ENCODE measurements around the gene C19orf81. TPM values are rescaled to one million over a fixed set of nuclear protein-coding genes. Genes with fewer than 3 reads are reported as not detected.

C19orf81 gene
- total RNA-seq (2012; rRNA removed) (not detected in 2 replicates), polyA plus RNA-seq (2012; rRNA removed) (0.31 and 1.1 TPM in 2 replicates), Bru-seq, nascent RNA (percentile 18 among the genes with signal in this experiment), BruChase-seq, experiment 1, labeled RNA remaining after a 6-hour chase (percentile 7 among the genes with signal in this experiment), BruChase-seq, experiment 2, labeled RNA remaining after a 2-hour chase (not detected)
- polyA plus RNA-seq (2012; cell fraction: cytosol; rRNA removed), result 0.70 and 0.97 TPM in 2 replicates
- polyA plus RNA-seq (2012; cell fraction: nucleus; rRNA removed; ENCODE audit: low replicate concordance), result 0.83 TPM in 1 of 2 replicates, not detected in the other
- long read RNA-seq, result 0 reads

DNA sequence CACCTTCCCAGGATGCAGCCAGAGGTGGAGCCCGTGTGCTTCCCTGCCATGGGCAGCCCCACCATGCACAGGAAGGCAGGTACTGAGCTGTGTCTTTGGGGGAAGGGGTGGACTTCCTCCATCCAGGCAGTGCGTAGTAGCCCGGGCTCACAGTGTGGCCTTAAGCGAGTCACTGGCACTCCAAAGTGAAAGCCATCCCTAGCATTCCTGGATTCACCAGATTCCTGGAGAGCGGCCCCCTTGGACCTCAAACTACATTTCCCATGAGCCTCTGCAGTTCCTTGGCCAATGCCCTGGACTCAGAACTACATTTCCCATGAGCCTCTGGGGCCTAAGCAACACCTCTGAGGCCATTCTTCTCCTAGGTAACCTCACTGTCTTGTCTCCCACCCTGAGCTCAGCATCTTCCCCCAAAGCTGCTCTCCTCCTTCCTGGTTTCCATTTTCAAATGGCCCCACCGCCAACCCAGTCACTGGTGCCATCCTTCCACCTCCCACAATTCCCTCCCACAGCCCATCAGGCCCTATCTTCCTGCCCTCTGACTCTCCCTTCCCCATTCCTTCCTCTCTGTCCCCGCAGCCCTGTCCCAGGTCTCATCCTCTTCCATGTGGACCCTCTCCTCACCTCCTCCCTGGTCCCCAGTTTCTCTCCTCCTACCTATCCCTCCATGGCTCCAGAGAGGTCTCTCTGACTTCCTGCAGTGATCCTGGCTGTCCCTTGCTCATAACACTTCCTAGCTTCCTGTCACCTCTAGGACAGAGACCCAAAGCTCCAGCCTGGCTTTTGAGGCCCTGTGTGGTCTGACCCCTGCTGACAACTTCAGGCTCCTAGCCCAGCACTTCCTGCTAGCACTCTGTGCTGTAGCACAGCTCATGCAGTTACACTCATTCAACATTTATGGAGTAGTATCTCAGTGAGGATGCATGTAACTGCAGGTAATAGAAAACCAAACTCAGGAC is at the start of gene C19orf81:
Gene C19orf81 (plus strand): TSS at position 13 of the 959 bp plus-strand sequence. CDS start 0 bp downstream, at position 13.
- Histone ChIP-seq H2AK5ac (ENCODE audit: low read depth, low read length) (no peak within 1 kb of the TSS), H3K23ac (ENCODE audit: low read depth, low read length) (no peak within 1 kb of the TSS), H3K27ac (ENCODE audit: insufficient read depth, low read length) (no peak within 1 kb of the TSS), H2BK120ac (ENCODE audit: low read depth, low read length) (no peak within 1 kb of the TSS), H3K14ac (replicated peaks; ENCODE audit: low read depth, low read length) (no peak within 1 kb of the TSS), H2BK5ac (ENCODE audit: low read depth, low read length, poor library complexity, severe bottlenecking) (no peak within 1 kb of the TSS), H4K91ac (ENCODE audit: insufficient read depth, low read depth, low read length) (no peak within 1 kb of the TSS), H2AK9ac (replicated peaks; ENCODE audit: low read depth, low read length, poor library complexity) (no peak within 1 kb of the TSS), H3K9ac (ENCODE audit: low read depth, low read length) (no peak within 1 kb of the TSS), H3K79me1 (ENCODE audit: low read depth in 1 of 2, low read length in 2 of 2) (no peaks in the 10 kb centered on the region), H3K4me2 (ENCODE audit: low read depth, low read length) (no peak within 1 kb of the TSS), H2BK15ac (ENCODE audit: low read depth, low read length) (no peak within 1 kb of the TSS), H3K4ac (ENCODE audit: low read depth, low read length) (no peak within 1 kb of the TSS), H3K4me1 (ENCODE audit: control insufficient read depth, insufficient read depth, low read length) (no peaks in the 10 kb centered on the region), H4K20me1 (ENCODE audit: insufficient read depth, low read length) (no peaks in the 10 kb centered on the region), H3K36me3 (ENCODE audit: control insufficient read depth, insufficient read depth, low read length) (no peaks in the 10 kb centered on the region), H3K27me3 (ENCODE audit: control insufficient read depth, insufficient read depth, low read length) (peaks cover 7% of the 10 kb centered on the region), H4K5ac (ENCODE audit: low read depth, low read length) (no peak within 1 kb of the TSS), H4K8ac (ENCODE audit: low read depth in 2 of 2, low read length in 2 of 2) (no peak within 1 kb of the TSS), H3K4me3 (ENCODE audit: insufficient read depth, low read depth, low read length) (no peak within 1 kb of the TSS), H2AFZ (replicated peaks; ENCODE audit: low read length, poor library complexity) (no peak within 1 kb of the TSS), H2BK20ac (ENCODE audit: low read depth, low read length) (no peak within 1 kb of the TSS), H3K9me1 (ENCODE audit: insufficient read depth, low read length) (no peaks in the 10 kb centered on the region), H3K56ac (ENCODE audit: extremely low read depth, insufficient read depth, low read length) (no peak within 1 kb of the TSS), H3K18ac (ENCODE audit: low read depth, low read length) (no peak within 1 kb of the TSS), H3K9me3 (ENCODE audit: control insufficient read depth, insufficient read depth, low read length) (no peaks in the 10 kb centered on the region)
- dilution Hi-C loops (cut with HindIII; ENCODE audit: low sequenced_read_pairs, unreplicated experiment), result no loop called here
- intact Hi-C loops (cut with micrococcal nuclease), result no loop called here
- 43% methylated on average over 3 of the region's 7 CpGs; no CpG with 5 or more reads in 1 of the 2 experiments for WGBS, 2 experiments (ENCODE audit: extremely low coverage in 2 of 2, insufficient read length in 1 of 2)
- BruUV-seq (replicated peaks), result no TSS peak
- DNase-seq (peak; percentile 6), ATAC-seq (ENCODE audit: low read depth) (no peak)
- in situ Hi-C loops (cut with MboI; ENCODE audit: low sequenced_read_pairs), result no loop called here
- ChIA-PET CTCF (no interaction called here), POLR2A (ENCODE audit: unreplicated experiment) (no interaction called here)
- TF ChIP-seq RAD21 (IDR thresholded peaks at IDR 0.05; ENCODE audit: low read length) (no peak), MAFK (IDR thresholded peaks at IDR 0.05; ENCODE audit: low read depth, low read length) (no peak), NFE2L2 (IDR thresholded peaks at IDR 0.05; ENCODE audit: low read depth, low read length) (no peak), CHD1 (IDR thresholded peaks at IDR 0.05; ENCODE audit: low read depth, low read length) (no peak), FOS (IDR thresholded peaks at IDR 0.05; ENCODE audit: low read depth, low read length) (no peak), MAZ (IDR thresholded peaks at IDR 0.05; ENCODE audit: borderline replicate concordance, low read depth, low read length) (no peak), POLR2A (IDR thresholded peaks at IDR 0.05; ENCODE audit: low read depth, low read length) (no peak), RCOR1 (IDR thresholded peaks at IDR 0.05; ENCODE audit: insufficient replicate concordance, low read length) (no peak), SMC3 (IDR thresholded peaks at IDR 0.05; ENCODE audit: low read depth, low read length) (no peak), BHLHE40 (IDR thresholded peaks at IDR 0.05; ENCODE audit: low read depth, low read length) (no peak), RFX5 (IDR thresholded peaks at IDR 0.05; ENCODE audit: low read depth, low read length) (no peak)
- TF ChIP-seq, protein P1, sequence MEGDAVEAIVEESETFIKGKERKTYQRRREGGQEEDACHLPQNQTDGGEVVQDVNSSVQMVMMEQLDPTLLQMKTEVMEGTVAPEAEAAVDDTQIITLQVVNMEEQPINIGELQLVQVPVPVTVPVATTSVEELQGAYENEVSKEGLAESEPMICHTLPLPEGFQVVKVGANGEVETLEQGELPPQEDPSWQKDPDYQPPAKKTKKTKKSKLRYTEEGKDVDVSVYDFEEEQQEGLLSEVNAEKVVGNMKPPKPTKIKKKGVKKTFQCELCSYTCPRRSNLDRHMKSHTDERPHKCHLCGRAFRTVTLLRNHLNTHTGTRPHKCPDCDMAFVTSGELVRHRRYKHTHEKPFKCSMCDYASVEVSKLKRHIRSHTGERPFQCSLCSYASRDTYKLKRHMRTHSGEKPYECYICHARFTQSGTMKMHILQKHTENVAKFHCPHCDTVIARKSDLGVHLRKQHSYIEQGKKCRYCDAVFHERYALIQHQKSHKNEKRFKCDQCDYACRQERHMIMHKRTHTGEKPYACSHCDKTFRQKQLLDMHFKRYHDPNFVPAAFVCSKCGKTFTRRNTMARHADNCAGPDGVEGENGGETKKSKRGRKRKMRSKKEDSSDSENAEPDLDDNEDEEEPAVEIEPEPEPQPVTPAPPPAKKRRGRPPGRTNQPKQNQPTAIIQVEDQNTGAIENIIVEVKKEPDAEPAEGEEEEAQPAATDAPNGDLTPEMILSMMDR (conservative IDR thresholded peaks at IDR 0.05; ENCODE audit: low read depth, low read length), result no peak
- TF ChIP-seq, protein P2, sequence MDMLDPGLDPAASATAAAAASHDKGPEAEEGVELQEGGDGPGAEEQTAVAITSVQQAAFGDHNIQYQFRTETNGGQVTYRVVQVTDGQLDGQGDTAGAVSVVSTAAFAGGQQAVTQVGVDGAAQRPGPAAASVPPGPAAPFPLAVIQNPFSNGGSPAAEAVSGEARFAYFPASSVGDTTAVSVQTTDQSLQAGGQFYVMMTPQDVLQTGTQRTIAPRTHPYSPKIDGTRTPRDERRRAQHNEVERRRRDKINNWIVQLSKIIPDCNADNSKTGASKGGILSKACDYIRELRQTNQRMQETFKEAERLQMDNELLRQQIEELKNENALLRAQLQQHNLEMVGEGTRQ (IDR thresholded peaks at IDR 0.05; ENCODE audit: low read depth, low read length), result no peak
